Sigmoid colon (tissue), 7 donors: ENCODE measurements around the gene HAAO. TPM values are rescaled to one million over a fixed set of nuclear protein-coding genes. Genes with fewer than 3 reads are reported as not detected.

Experiments
- DNase-seq: peaks from one replicate; pipeline ENCODE4 v3.0.0-alpha.2; 2019
- H3K27ac ChIP-seq, 4 donors: fragments of 200-600 bp; sonication (generic); one replicate each; pipeline ENCODE4 v1.5.1; 2016 to 2019; ENCODE audit warnings: mild to moderate bottlenecking in 1 of 4
- H3K27me3 ChIP-seq, 3 donors: fragments of 200-600 bp; sonication (generic); one replicate each; pipeline ENCODE4 v1.5.1; 2019; ENCODE audit warnings: mild to moderate bottlenecking in 1 of 3
- H3K36me3 ChIP-seq, 4 donors: fragments of 200-600 bp; sonication (generic); one replicate each; pipeline ENCODE4 v1.5.1; 2016 to 2019
- H3K4me1 ChIP-seq, 4 donors: fragments of 200-600 bp; sonication (generic); one replicate each; pipeline ENCODE4 v1.5.1; 2017 to 2019
- H3K4me3 ChIP-seq, 4 donors: fragments of 200-600 bp; sonication (generic); one replicate each; pipeline ENCODE4 v1.5.1; 2017 to 2019; ENCODE audit warnings: mild to moderate bottlenecking in 2 of 4, moderate library complexity in 1 of 4
- H3K9me3 ChIP-seq, 4 donors: fragments of 200-600 bp in 3 of 4; sonication (generic) in 3 of 4; one replicate each; pipeline versions ENCODE4 v1.5.1 to v1.6.1; 2013 to 2019
- CTCF ChIP-seq, 4 experiments: fragments of 450-650 bp in 3 of 4; fragments of 200-600 bp in 1 of 4; IDR thresholded peaks; one replicate each; pipeline ENCODE4 v1.5.1; 2016 to 2019; ENCODE audit warnings: antibody characterized with exemption in 4 of 4, mild to moderate bottlenecking in 3 of 4, moderate library complexity in 2 of 4
- EP300 ChIP-seq, 4 donors: sonication (generic); formaldehyde crosslinking; IDR thresholded peaks; one replicate each; pipeline ENCODE4 v1.6.1; 2017; ENCODE audit warnings: antibody characterized with exemption in 4 of 4
- POLR2A ChIP-seq, 2 donors: fragments of 450-650 bp; IDR thresholded peaks; one replicate each; pipeline ENCODE4 v1.6.1; 2016; ENCODE audit warnings: antibody characterized with exemption in 2 of 2, mild to moderate bottlenecking in 2 of 2, moderate library complexity in 2 of 2
- POLR2AphosphoS5 ChIP-seq, 4 donors: sonication (generic); formaldehyde crosslinking; IDR thresholded peaks; one replicate each; pipeline ENCODE4 v1.6.1; 2017; ENCODE audit warnings: antibody characterized with exemption in 4 of 4
- WGBS, 2 donors: extraction: QIAGEN DNeasy Blood & Tissue Kit; methylation state at CpG; one replicate each; pipeline ENCODE4 v1.1.7; 2013; 5-methylcytosine and 5-hydroxymethylcytosine counted together
- intact Hi-C: fragments of 100-400 bp; cut with DNase I; formaldehyde crosslinking; loops from one replicate; pipeline ENCODE4 v1.15.1; 2023
- polyA plus RNA-seq, 3 donors: library from polyadenylated mRNA; stranded (reverse); fragments of 200-250 nt; gene quantifications; one replicate each; pipeline ENCODE4 v1.2.3, GENCODE V29; 2013
- total RNA-seq, 4 donors: library from RNA; depleted of rRNA; stranded (reverse); fragments of >200 nt; gene quantifications; one replicate each; pipeline ENCODE4 v1.1.0, GENCODE V29; 2016
- donor health status: healthy with polysubstance abuse.
- donor health status: Bipolar disorder and iron deficiency.
- donor health status: healthy.

HAAO gene
- total and polyA plus RNA-seq, 7 donors = 2.5 to 37.9 (median 5.6) TPM

- Histone ChIP-seq H3K4me1 (peaks cover 0 to 29% (median 22%) of the 10 kb centered on the region in 4 donors), H3K27me3 (no peaks in the 10 kb centered on the region), H3K4me3 (no peak overlapping the region), H3K36me3 (no peaks in the 10 kb centered on the region), H3K9me3 (no peaks in the 10 kb centered on the region), H3K27ac (no peak overlapping the region)
- TF ChIP-seq POLR2AphosphoS5 (IDR thresholded peaks at IDR 0.05) (no peak), POLR2A (IDR thresholded peaks at IDR 0.05) (no peak), EP300 (IDR thresholded peaks at IDR 0.05) (no peak)
- 90 to 92% methylated on average over 5 of the region's 5 CpGs for WGBS, 2 donors
- intact Hi-C loops = loop anchor here (2.0 to 5.0 kb wide), 3 partner anchors 81 to 716 kb away; no protein-coding TSS in a partner anchor
- no peak for DNase-seq
Observed at GRCh38 chr2:42826231-42826630, 33.8 kb upstream of the HAAO start.

GRCh38 chr2:42824454-42824807 lies 32.0 kb upstream of the HAAO start:
- H3K27ac ChIP-seq = peak overlapping the region in 1 of 4 donors; percentile 30
- DNase-seq = no peak
- no peaks in the 10 kb centered on the region for H3K9me3 ChIP-seq
- H3K27me3 ChIP-seq = no peaks in the 10 kb centered on the region
- H3K4me1 ChIP-seq = peaks cover 0 to 29% (median 22%) of the 10 kb centered on the region in 4 donors
- H3K4me3 ChIP-seq = no peak overlapping the region
- H3K36me3 ChIP-seq = no peaks in the 10 kb centered on the region
- no peak for TF ChIP-seq EP300 (IDR thresholded peaks at IDR 0.05)
- TF ChIP-seq POLR2AphosphoS5 (IDR thresholded peaks at IDR 0.05) = no peak
- no peak for TF ChIP-seq POLR2A (IDR thresholded peaks at IDR 0.05)
- no peak for TF ChIP-seq CTCF (IDR thresholded peaks at IDR 0.05)
- intact Hi-C loops = no loop called here
- WGBS, 2 donors = 76 to 85% methylated on average over 2 of the region's 2 CpGs

GRCh38 chr2:42823744-42824453 lies 31.5 kb upstream of the HAAO start:
- Histone ChIP-seq H3K27ac (peak overlapping the region in 1 of 4 donors; percentile 30), H3K36me3 (no peaks in the 10 kb centered on the region), H3K27me3 (no peaks in the 10 kb centered on the region), H3K4me3 (no peak overlapping the region), H3K4me1 (peaks cover 0 to 25% (median 20%) of the 10 kb centered on the region in 4 donors), H3K9me3 (no peaks in the 10 kb centered on the region)
- TF ChIP-seq POLR2A (IDR thresholded peaks at IDR 0.05) = no peak
- TF ChIP-seq POLR2AphosphoS5 (IDR thresholded peaks at IDR 0.05) = no peak
- no peak for TF ChIP-seq CTCF (IDR thresholded peaks at IDR 0.05)
- no peak for TF ChIP-seq EP300 (IDR thresholded peaks at IDR 0.05)
- intact Hi-C loops = no loop called here
- DNase-seq = no peak
- 69 to 72% methylated on average over 11 of the region's 11 CpGs for WGBS, 2 donors

- intact Hi-C loops = no loop called here
- DNase-seq = no peak
- peaks cover 0 to 6% (median 5%) of the 10 kb centered on the region in 4 donors for H3K4me1 ChIP-seq
- no peaks in the 10 kb centered on the region for H3K27me3 ChIP-seq
- WGBS, 2 donors = 22 to 63% methylated on average over 2 of the region's 2 CpGs
- no peak for TF ChIP-seq CTCF (IDR thresholded peaks at IDR 0.05)
- TF ChIP-seq POLR2A (IDR thresholded peaks at IDR 0.05) = no peak
- TF ChIP-seq POLR2AphosphoS5 (IDR thresholded peaks at IDR 0.05) = no peak
- TF ChIP-seq EP300 (IDR thresholded peaks at IDR 0.05) = no peak
- no peak overlapping the region for H3K27ac ChIP-seq
- H3K9me3 ChIP-seq = no peaks in the 10 kb centered on the region
- no peaks in the 10 kb centered on the region for H3K36me3 ChIP-seq
- no peak overlapping the region for H3K4me3 ChIP-seq
Observed at GRCh38 chr2:42819160-42819559, 26.8 kb upstream of the HAAO start.

- H3K27ac ChIP-seq = no peak overlapping the region
- no peak overlapping the region for H3K4me3 ChIP-seq
- H3K9me3 ChIP-seq = no peaks in the 10 kb centered on the region
- H3K4me1 ChIP-seq = peaks cover 0 to 13% (median 7%) of the 10 kb centered on the region in 4 donors
- H3K36me3 ChIP-seq = no peaks in the 10 kb centered on the region
- DNase-seq = no peak
- intact Hi-C loops = no loop called here
- WGBS, 2 donors = 41 to 95% methylated on average over 2 of the region's 2 CpGs
- TF ChIP-seq CTCF (IDR thresholded peaks at IDR 0.05) (no peak), POLR2AphosphoS5 (IDR thresholded peaks at IDR 0.05) (no peak), EP300 (IDR thresholded peaks at IDR 0.05) (no peak), POLR2A (IDR thresholded peaks at IDR 0.05) (no peak)
- no peaks in the 10 kb centered on the region for H3K27me3 ChIP-seq
Observed at GRCh38 chr2:42815726-42816125, 23.3 kb upstream of the HAAO start.
